Thyroid gland (tissue), 4 donors: ENCODE measurements around the gene ANAPC2. TPM values are rescaled to one million over a fixed set of nuclear protein-coding genes. Genes with fewer than 3 reads are reported as not detected.
A peak's percentile ranks its signal among the peaks of the same experiment; 100 is the strongest.

Experiments used
- DNase-seq, 2 donors: peaks; one replicate each; pipeline ENCODE4 v3.0.0-alpha.2; 2019
- H3K27ac ChIP-seq, 3 donors: fragments of 200-600 bp; sonication (generic); 1 replicate in 2 of 3; 2 replicates in 1 of 3; pipeline ENCODE4 v1.5.1; 2016 to 2019; ENCODE audit warnings: mild to moderate bottlenecking in 1 of 3, moderate library complexity in 1 of 3
- H3K27me3 ChIP-seq: fragments of 200-600 bp; sonication (generic); one replicate; pipeline ENCODE4 v1.5.1; 2019
- H3K36me3 ChIP-seq, 2 donors: fragments of 200-600 bp; sonication (generic); one replicate each; pipeline ENCODE4 v1.5.1; 2016 to 2019
- H3K4me1 ChIP-seq, 2 donors: fragments of 200-600 bp; sonication (generic); one replicate each; pipeline ENCODE4 v1.5.1; 2017 to 2019
- H3K4me3 ChIP-seq, 3 donors: fragments of 200-600 bp; sonication (generic); replicated peaks in 1 of 3; 1 replicate in 2 of 3; 2 replicates in 1 of 3; pipeline ENCODE4 v1.5.1; 2016; ENCODE audit warnings: mild to moderate bottlenecking in 1 of 3
- H3K9me3 ChIP-seq: fragments of 200-600 bp; sonication (generic); one replicate; pipeline ENCODE4 v1.5.1; 2017
- CTCF ChIP-seq, 6 experiments: fragments of 200-600 bp in 3 of 6; fragments of 450-650 bp in 3 of 6; sonication (generic) in 3 of 6; IDR thresholded peaks; one replicate each; pipeline ENCODE4 v1.5.1; 2016 to 2019; ENCODE audit warnings: antibody characterized with exemption in 6 of 6, mild to moderate bottlenecking in 2 of 6, inconsistent platforms in 1 of 6, moderate library complexity in 1 of 6
- POLR2A ChIP-seq, 2 donors: fragments of 450-650 bp; IDR thresholded peaks; one replicate each; pipeline ENCODE4 v1.6.1; 2017; ENCODE audit warnings: antibody characterized with exemption in 2 of 2, mild to moderate bottlenecking in 2 of 2, moderate library complexity in 1 of 2
- WGBS, 2 donors: methylation state at CpG; one replicate each; pipeline ENCODE4 v1.1.5; 2017; 5-methylcytosine and 5-hydroxymethylcytosine counted together
- intact Hi-C: fragments of 100-400 bp; cut with DNase I; formaldehyde crosslinking; loops from one replicate; pipeline ENCODE4 v1.15.1; 2023
- microRNA-seq: library from miRNA; unstranded; fragments of <30 nt; microRNA quantifications from one replicate; pipeline ENCODE4, GENCODE V29; 2016
- small RNA-seq: library from RNA; depleted of rRNA; stranded (forward); fragments of <200 nt; gene quantifications from one replicate; pipeline ENCODE3, GENCODE V24; 2016
- total RNA-seq, 4 donors: library from RNA; depleted of rRNA; stranded (reverse); fragments of >200 nt; gene quantifications; one replicate each; pipeline ENCODE4 v1.2.3, GENCODE V29; 2016

ANAPC2 gene
- total RNA-seq, 4 donors from 2014 or later, result 25.6 to 34.1 (median 31.8) TPM

- no peaks in the 10 kb centered on the region for H3K36me3 ChIP-seq
- H3K27ac ChIP-seq, result peak overlapping the region; percentile 17 to 75 (median 57)
- 48 to 67% methylated on average over 12 to 14 of the region's 37 CpGs for WGBS, 2 donors
- no peaks in the 10 kb centered on the region for H3K27me3 ChIP-seq
- intact Hi-C loops, result no loop called here
- TF ChIP-seq POLR2A (IDR thresholded peaks at IDR 0.05), result no peak
- DNase-seq, result peak; percentile 16 to 40
- peak overlapping the region; percentile 59 to 92 (median 74) for H3K4me3 ChIP-seq
- H3K4me1 ChIP-seq, result peaks cover 5 to 14% of the 10 kb centered on the region in 2 donors
- H3K9me3 ChIP-seq, result no peaks in the 10 kb centered on the region
These were observed 59.4 kb downstream of the ANAPC2 start for GRCh38 chr9:137128862-137129455.

DNA sequence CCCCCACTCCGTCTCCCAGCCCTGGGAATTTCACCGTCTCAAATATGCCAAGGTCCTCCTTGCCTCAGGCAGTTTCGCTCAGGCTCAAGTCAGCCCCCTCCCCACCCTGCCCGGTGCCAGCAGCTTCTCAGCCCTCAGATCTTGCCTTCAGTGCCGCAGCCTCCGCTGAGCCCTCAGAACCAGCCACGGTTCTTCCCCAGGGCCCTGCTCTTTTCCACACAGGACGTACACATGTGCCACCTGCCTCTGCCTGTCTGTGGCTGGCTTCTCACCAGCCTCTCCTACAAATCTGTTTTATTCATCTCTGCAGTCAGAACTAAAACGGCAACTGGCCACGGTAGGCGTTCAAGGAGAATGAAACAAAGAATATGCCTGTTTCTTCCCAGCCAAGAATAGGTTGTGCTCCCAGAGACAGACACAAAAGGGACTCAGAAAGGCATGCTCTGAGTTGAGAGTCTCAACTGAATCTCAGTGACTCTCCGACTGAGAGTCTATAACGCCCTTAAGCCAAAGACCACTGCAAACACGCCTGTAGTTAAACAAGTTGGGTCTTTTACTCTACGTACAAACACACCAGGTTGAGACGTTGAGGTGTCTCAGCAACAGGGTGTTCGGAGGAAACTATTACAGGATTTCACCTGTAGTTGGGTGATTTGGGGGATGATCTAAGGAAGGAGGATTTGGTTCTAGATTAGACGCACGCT is 60.0 kb downstream of the ANAPC2 start:
- DNase-seq, result no peak
- TF ChIP-seq POLR2A (IDR thresholded peaks at IDR 0.05) (no peak), CTCF (IDR thresholded peaks at IDR 0.05) (no peak)
- no peaks in the 10 kb centered on the region for H3K9me3 ChIP-seq
- 85 to 86% methylated on average over 19 of the region's 19 CpGs for WGBS, 2 donors
- H3K36me3 ChIP-seq, result no peaks in the 10 kb centered on the region
- H3K4me3 ChIP-seq, result no peak overlapping the region
- H3K27ac ChIP-seq, result no peak overlapping the region
- intact Hi-C loops, result no loop called here
- H3K27me3 ChIP-seq, result no peaks in the 10 kb centered on the region
- peaks cover 5 to 14% of the 10 kb centered on the region in 2 donors for H3K4me1 ChIP-seq

GRCh38 chr9:137127301-137128157 is 60.8 kb downstream of the ANAPC2 start:
- 65 to 66% methylated on average over 24 of the region's 24 CpGs for WGBS, 2 donors
- intact Hi-C loops, result no loop called here

DNA sequence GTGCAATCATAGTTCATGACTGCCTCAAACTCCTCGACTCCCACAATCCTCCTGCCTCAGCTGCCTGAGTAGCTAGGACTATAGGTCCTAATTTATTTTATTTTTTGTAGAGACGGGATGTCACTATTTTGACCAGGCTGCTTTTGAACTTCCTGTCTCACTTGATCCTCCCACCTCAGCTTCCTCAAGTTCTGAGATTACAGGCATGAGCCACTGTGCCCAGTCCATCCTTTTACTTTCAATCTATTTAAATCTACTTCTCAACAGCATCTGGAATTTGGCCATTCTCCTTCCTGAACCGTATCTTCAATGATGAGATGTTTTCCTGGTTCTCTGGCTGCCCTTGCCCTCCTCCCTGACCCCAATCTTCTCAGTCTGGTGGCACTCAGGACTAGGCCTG is 61.6 kb downstream of the ANAPC2 start:
- intact Hi-C loops, result no loop called here

More at GRCh38 chr9:137127301-137128157, 60.8 kb downstream of the ANAPC2 start:
- H3K27me3 ChIP-seq, result no peaks in the 10 kb centered on the region
- no peak for DNase-seq
- H3K9me3 ChIP-seq, result no peaks in the 10 kb centered on the region
- H3K4me1 ChIP-seq, result peaks cover 5 to 14% of the 10 kb centered on the region in 2 donors
- peak overlapping the region in 1 of 3 donors; percentile 18 for H3K27ac ChIP-seq
- H3K36me3 ChIP-seq, result no peaks in the 10 kb centered on the region
- TF ChIP-seq POLR2A (IDR thresholded peaks at IDR 0.05) (no peak), CTCF (IDR thresholded peaks at IDR 0.05) (no peak)
- H3K4me3 ChIP-seq, result no peak overlapping the region

More for the DNA sequence above, 61.6 kb downstream of the ANAPC2 start:
- peaks cover 5 to 14% of the 10 kb centered on the region in 2 donors for H3K4me1 ChIP-seq
- TF ChIP-seq POLR2A (IDR thresholded peaks at IDR 0.05) (no peak), CTCF (IDR thresholded peaks at IDR 0.05) (no peak)
- no peaks in the 10 kb centered on the region for H3K27me3 ChIP-seq
- 69 to 72% methylated on average over 3 of the region's 3 CpGs for WGBS, 2 donors
- no peaks in the 10 kb centered on the region for H3K9me3 ChIP-seq
- H3K36me3 ChIP-seq, result no peaks in the 10 kb centered on the region
- peak overlapping the region in 1 of 3 donors; percentile 18 for H3K27ac ChIP-seq
- no peak overlapping the region for H3K4me3 ChIP-seq
- no peak for DNase-seq

Small RNAs within 50 kb of the gene (microRNA-seq; reads per million reads assigned to microRNA genes)
- not detected for gene MIR3621

Small RNAs within 50 kb of the gene (small RNA-seq; reads per million reads assigned to genes)
- gene MIR3621, result not detected

Other genes starting within 250 kb of the ANAPC2 start
- gene FBXW5, start 243.8 kb downstream of the ANAPC2 start, total RNA-seq, result 100 to 1,000 TPM; 138 to 282 (median 203) TPM
- 1 to 10 TPM in 1 of 4 donors, not detected in 3; 1.8 TPM for gene C8G, start 243.3 kb downstream of the ANAPC2 start, total RNA-seq
- gene LCN12, start 236.3 kb downstream of the ANAPC2 start, total RNA-seq, result 10 to 100 TPM; 24.3 to 85.0 (median 54.0) TPM
- gene PTGDS, start 211.1 kb downstream of the ANAPC2 start, total RNA-seq, result 10 to 100 TPM in 3 of 4 donors, 1 to 10 TPM in 1; 5.0 to 39.5 (median 33.9) TPM
- under 1 TPM in 1 of 4 donors, not detected in 3; 0.54 TPM for gene LCNL1, start 205.6 kb downstream of the ANAPC2 start, total RNA-seq
- 100 to 1,000 TPM in 1 of 4 donors, 10 to 100 TPM in 3; 29.8 to 109 (median 50.7) TPM for gene PAXX, start 196.1 kb downstream of the ANAPC2 start, total RNA-seq
- 100 to 1,000 TPM in 3 of 4 donors, 10 to 100 TPM in 1; 97.7 to 301 (median 268) TPM for gene CLIC3, start 192.0 kb downstream of the ANAPC2 start, total RNA-seq
- gene ABCA2, start 160.3 kb downstream of the ANAPC2 start, total RNA-seq, result 10 to 100 TPM; 36.8 to 59.7 (median 50.2) TPM
- not detected for gene FUT7, start 156.5 kb downstream of the ANAPC2 start, total RNA-seq
- gene NPDC1, start 142.4 kb downstream of the ANAPC2 start, total RNA-seq, result 10 to 100 TPM; 23.3 to 65.9 (median 35.4) TPM
- gene ENTPD2, start 134.5 kb downstream of the ANAPC2 start, total RNA-seq, result under 1 TPM in 2 of 4 donors, not detected in 2; 0.22 to 0.49 TPM
- gene SAPCD2, start 118.0 kb downstream of the ANAPC2 start, total RNA-seq, result 1 to 10 TPM in 1 of 4 donors, under 1 TPM in 3; 0.27 to 1.0 (median 0.72) TPM
- 10 to 100 TPM in 2 of 4 donors, 1 to 10 TPM in 2; 9.3 to 15.7 (median 12.4) TPM for gene UAP1L1, start 111.0 kb downstream of the ANAPC2 start, total RNA-seq
- gene MAN1B1, start 101.6 kb downstream of the ANAPC2 start, total RNA-seq, result 10 to 100 TPM; 48.2 to 73.8 (median 67.2) TPM
- gene DPP7, start 73.8 kb downstream of the ANAPC2 start, total RNA-seq, result 100 to 1,000 TPM; 120 to 209 (median 157) TPM
- not detected for gene GRIN1, start 49.4 kb downstream of the ANAPC2 start, total RNA-seq
- not detected for gene LRRC26, start 18.5 kb downstream of the ANAPC2 start, total RNA-seq
- gene TMEM210, start 16.5 kb downstream of the ANAPC2 start, total RNA-seq, result not detected
- 10 to 100 TPM; 42.0 to 97.5 (median 62.8) TPM for gene SSNA1, start 116 bp upstream of the ANAPC2 start, total RNA-seq
- gene TPRN, start 12.2 kb upstream of the ANAPC2 start, total RNA-seq, result 10 to 100 TPM in 2 of 4 donors, 1 to 10 TPM in 2; 6.5 to 13.5 (median 9.9) TPM
- 10 to 100 TPM; 29.7 to 47.3 (median 38.4) TPM for gene TMEM203, start 17.1 kb upstream of the ANAPC2 start, total RNA-seq
- gene NDOR1, start 17.1 kb upstream of the ANAPC2 start, total RNA-seq, result 10 to 100 TPM in 3 of 4 donors, 1 to 10 TPM in 1; 9.0 to 16.6 (median 15.4) TPM
- 1 to 10 TPM; 2.3 to 4.5 (median 3.8) TPM for gene RNF208, start 33.7 kb upstream of the ANAPC2 start, total RNA-seq
- 1 to 10 TPM in 2 of 4 donors, under 1 TPM in 1, not detected in 1; 0.94 to 2.3 (median 1.3) TPM for gene CYSRT1, start 36.6 kb upstream of the ANAPC2 start, total RNA-seq
- gene RNF224, start 38.9 kb upstream of the ANAPC2 start, total RNA-seq, result under 1 TPM in 2 of 4 donors, not detected in 2; 0.33 to 0.81 TPM
- under 1 TPM in 1 of 4 donors, not detected in 3; 0.33 TPM for gene SLC34A3, start 42.3 kb upstream of the ANAPC2 start, total RNA-seq
- gene TUBB4B, start 52.7 kb upstream of the ANAPC2 start, total RNA-seq, result 100 to 1,000 TPM; 181 to 757 (median 487) TPM
- gene STPG3, start 62.7 kb upstream of the ANAPC2 start, total RNA-seq, result not detected
- gene NELFB, start 66.8 kb upstream of the ANAPC2 start, total RNA-seq, result 10 to 100 TPM; 29.8 to 39.1 (median 32.4) TPM
- 10 to 100 TPM; 10.8 to 14.7 (median 12.0) TPM for gene TOR4A, start 89.2 kb upstream of the ANAPC2 start, total RNA-seq
- gene NRARP, start 113.7 kb upstream of the ANAPC2 start, total RNA-seq, result 10 to 100 TPM in 1 of 4 donors, 1 to 10 TPM in 3; 1.8 to 10.2 (median 6.8) TPM
- 10 to 100 TPM; 13.0 to 32.0 (median 26.6) TPM for gene EXD3, start 234.6 kb upstream of the ANAPC2 start, total RNA-seq
- 10 to 100 TPM in 2 of 4 donors, 1 to 10 TPM in 2; 5.4 to 16.6 (median 10.0) TPM for gene NOXA1, start 234.8 kb upstream of the ANAPC2 start, total RNA-seq